ENCODE data around the gene ATG2B.

DNA sequence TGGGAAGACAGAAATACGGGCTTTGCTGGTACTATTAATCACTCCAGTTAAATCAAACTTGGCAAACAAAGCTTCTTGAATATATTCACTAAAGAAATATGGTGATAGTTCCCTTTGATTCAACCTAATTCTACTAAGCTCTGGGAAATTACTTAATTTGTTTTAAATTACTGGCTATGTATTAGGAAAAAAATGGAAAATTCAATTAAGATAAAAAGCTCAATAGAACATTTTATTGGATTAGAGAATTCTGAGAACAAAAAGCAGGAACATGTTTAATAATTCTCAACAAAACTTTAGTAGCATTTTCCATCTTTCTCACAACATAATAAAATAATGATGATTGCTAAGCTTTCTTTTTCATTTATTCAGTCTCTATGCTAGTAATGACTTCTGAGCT is 76.9 kb downstream of the ATG2B start:
- TF ChIP-seq, protein P1, sequence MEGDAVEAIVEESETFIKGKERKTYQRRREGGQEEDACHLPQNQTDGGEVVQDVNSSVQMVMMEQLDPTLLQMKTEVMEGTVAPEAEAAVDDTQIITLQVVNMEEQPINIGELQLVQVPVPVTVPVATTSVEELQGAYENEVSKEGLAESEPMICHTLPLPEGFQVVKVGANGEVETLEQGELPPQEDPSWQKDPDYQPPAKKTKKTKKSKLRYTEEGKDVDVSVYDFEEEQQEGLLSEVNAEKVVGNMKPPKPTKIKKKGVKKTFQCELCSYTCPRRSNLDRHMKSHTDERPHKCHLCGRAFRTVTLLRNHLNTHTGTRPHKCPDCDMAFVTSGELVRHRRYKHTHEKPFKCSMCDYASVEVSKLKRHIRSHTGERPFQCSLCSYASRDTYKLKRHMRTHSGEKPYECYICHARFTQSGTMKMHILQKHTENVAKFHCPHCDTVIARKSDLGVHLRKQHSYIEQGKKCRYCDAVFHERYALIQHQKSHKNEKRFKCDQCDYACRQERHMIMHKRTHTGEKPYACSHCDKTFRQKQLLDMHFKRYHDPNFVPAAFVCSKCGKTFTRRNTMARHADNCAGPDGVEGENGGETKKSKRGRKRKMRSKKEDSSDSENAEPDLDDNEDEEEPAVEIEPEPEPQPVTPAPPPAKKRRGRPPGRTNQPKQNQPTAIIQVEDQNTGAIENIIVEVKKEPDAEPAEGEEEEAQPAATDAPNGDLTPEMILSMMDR (IDR thresholded peaks at IDR 0.05) = no peak
- TF ChIP-seq POLR2A (IDR thresholded peaks at IDR 0.05) = no peak
